RWPE2 (cell line): ENCODE data around the gene AXL.
"Not testable (repeated sequence)": the region's sequence is repeated elsewhere in the genome, so short reads cannot be mapped to it uniquely, and the experiment has no call there.

ENCODE experiments used
- ATAC-seq: fragments of 200-7000 bp; cut with Tn5 transposase; 3 replicates; pipeline ENCODE4 v1.9.1; 2021; ENCODE audit warnings: low read depth
- DNase-seq: peaks from one replicate; pipeline ENCODE4 v3.0.0-alpha.2; 2020; ENCODE audit warnings: low spot score
- H3K27ac ChIP-seq: fragments of 450-650 bp; 2 replicates; pipeline ENCODE4 v1.5.1; 2017; ENCODE audit warnings: mild to moderate bottlenecking; ENCODE audit not compliant: poor library complexity, severe bottlenecking
- H3K27me3 ChIP-seq: fragments of 250-450 bp; sonication (Bioruptor Pico); 2 replicates; pipeline ENCODE4 v1.5.1; 2021; ENCODE audit warnings: mild to moderate bottlenecking, moderate library complexity; ENCODE audit not compliant: insufficient read depth, poor library complexity, severe bottlenecking
- H3K36me3 ChIP-seq: fragments of 250-450 bp; sonication (Bioruptor Pico); 2 replicates; pipeline ENCODE4 v1.5.1; 2020; ENCODE audit warnings: low read depth, mild to moderate bottlenecking, moderate library complexity
- H3K4me1 ChIP-seq: fragments of 250-450 bp; sonication (Bioruptor Pico); 2 replicates; pipeline ENCODE4 v1.5.1; 2021; ENCODE audit warnings: mild to moderate bottlenecking, moderate library complexity; ENCODE audit not compliant: insufficient read depth, poor library complexity, severe bottlenecking
- H3K4me3 ChIP-seq: fragments of 250-450 bp; sonication (Bioruptor Pico); 2 replicates; pipeline ENCODE4 v1.5.1; 2021; ENCODE audit warnings: mild to moderate bottlenecking, moderate library complexity; ENCODE audit not compliant: severe bottlenecking
- H3K9me3 ChIP-seq: fragments of 250-450 bp; sonication (Bioruptor Pico); 2 replicates; pipeline ENCODE4 v1.5.1; 2021; ENCODE audit warnings: mild to moderate bottlenecking, moderate library complexity; ENCODE audit not compliant: severe bottlenecking
- CTCF ChIP-seq: fragments of 450-650 bp; IDR thresholded peaks from one replicate; pipeline ENCODE4 v1.5.1; 2017; ENCODE audit warnings: mild to moderate bottlenecking, moderate library complexity; ENCODE audit not compliant: poor library complexity, severe bottlenecking

The AXL gene

GRCh38 chr19:41203371-41203770, 15.7 kb upstream of the AXL start:
- Histone ChIP-seq H3K27me3 (no peaks in the 10 kb centered on the region), H3K27ac (no peak overlapping the region), H3K36me3 (no peaks in the 10 kb centered on the region), H3K4me3 (no peak overlapping the region), H3K4me1 (no peaks in the 10 kb centered on the region), H3K9me3 (no peaks in the 10 kb centered on the region)
- no peak for DNase-seq
- no peak for TF ChIP-seq CTCF
- ATAC-seq, result no peak

GRCh38 chr19:41204338-41204737, 14.7 kb upstream of the AXL start:
- not testable (repeated sequence) for H3K36me3 ChIP-seq, DNase-seq, H3K9me3 ChIP-seq, H3K4me3 ChIP-seq, H3K4me1 ChIP-seq, H3K27ac ChIP-seq, H3K27me3 ChIP-seq
- peak; percentile 97 for ATAC-seq
- peak; percentile 89 for TF ChIP-seq CTCF

GRCh38 chr19:41205995-41206394, 13.0 kb upstream of the AXL start:
- no peak overlapping the region for H3K4me3 ChIP-seq
- no peaks in the 10 kb centered on the region for H3K4me1 ChIP-seq
- no peaks in the 10 kb centered on the region for H3K36me3 ChIP-seq
- TF ChIP-seq CTCF, result no peak
- ATAC-seq (peak; percentile 29; the same call in 1 of the 3 replicates), DNase-seq (no peak)
- H3K9me3 ChIP-seq, result no peaks in the 10 kb centered on the region
- no peak overlapping the region for H3K27ac ChIP-seq
- no peaks in the 10 kb centered on the region for H3K27me3 ChIP-seq

- Histone ChIP-seq H3K9me3 (no peaks in the 10 kb centered on the region), H3K4me3 (no peak overlapping the region), H3K27ac (no peak overlapping the region), H3K4me1 (no peaks in the 10 kb centered on the region), H3K36me3 (no peaks in the 10 kb centered on the region), H3K27me3 (no peaks in the 10 kb centered on the region)
- ATAC-seq, result no peak
- DNase-seq, result no peak
- TF ChIP-seq CTCF, result no peak
Measured at GRCh38 chr19:41206456-41206855, 12.6 kb upstream of the AXL start.

GRCh38 chr19:41206926-41207750, 11.9 kb upstream of the AXL start:
- no peak overlapping the region for H3K4me3 ChIP-seq
- DNase-seq (no peak), ATAC-seq (no peak)
- no peaks in the 10 kb centered on the region for H3K27me3 ChIP-seq
- no peak for TF ChIP-seq CTCF
- H3K27ac ChIP-seq, result no peak overlapping the region
- no peaks in the 10 kb centered on the region for H3K36me3 ChIP-seq
- H3K4me1 ChIP-seq, result no peaks in the 10 kb centered on the region
- H3K9me3 ChIP-seq, result no peaks in the 10 kb centered on the region
